ENCODE results near the gene CYB561. TPM values are rescaled to one million over a fixed set of nuclear protein-coding genes. Genes with fewer than 3 reads are reported as not detected.

Gene CYB561
- total and polyA plus RNA-seq, 9 of the 15 experiments (the other 6 are each of a cell fraction or from before 2014, with no cell fraction given), result 4.0 to 30.8 (median 17.4) TPM

GRCh38 chr17:63437287-63438091 is 8.6 kb downstream of the CYB561 start (continued):
- peak; percentile 91 for TF ChIP-seq ZBTB33 (CRISPR knock-in tag; IDR thresholded peaks at IDR 0.05)
- TF ChIP-seq ZNF140 (CRISPR knock-in tag; IDR thresholded peaks at IDR 0.05), result no peak
- peak; percentile 82 for TF ChIP-seq ZNF592 (IDR thresholded peaks at IDR 0.05)
- no peak for TF ChIP-seq ATF3 (IDR thresholded peaks at IDR 0.05)
- TF ChIP-seq ATF3 (CRISPR knock-in tag; conservative IDR thresholded peaks at IDR 0.05), result no peak
- TF ChIP-seq CBX3 (IDR thresholded peaks at IDR 0.05; ENCODE audit: borderline replicate concordance in 1 of 2, low read length in 2 of 2), result no peak
- TF ChIP-seq AFF4 (CRISPR knock-in tag; IDR thresholded peaks at IDR 0.05), result no peak
- TF ChIP-seq IRF9 (tag; IDR thresholded peaks at IDR 0.05), result no peak
- no peak for TF ChIP-seq ELK1 (CRISPR knock-in tag; IDR thresholded peaks at IDR 0.05)
- TF ChIP-seq TGIF2 (CRISPR knock-in tag; IDR thresholded peaks at IDR 0.05), result no peak
